GM18858 (cell line): ENCODE measurements around the gene KASH5.

ENCODE experiments used
- ATAC-seq: cut with Tn5 transposase; IDR thresholded peaks from one replicate; pipeline ENCODE4 v1.9.1; 2021; ENCODE audit not compliant: unreplicated experiment

KASH5 gene, protein sequence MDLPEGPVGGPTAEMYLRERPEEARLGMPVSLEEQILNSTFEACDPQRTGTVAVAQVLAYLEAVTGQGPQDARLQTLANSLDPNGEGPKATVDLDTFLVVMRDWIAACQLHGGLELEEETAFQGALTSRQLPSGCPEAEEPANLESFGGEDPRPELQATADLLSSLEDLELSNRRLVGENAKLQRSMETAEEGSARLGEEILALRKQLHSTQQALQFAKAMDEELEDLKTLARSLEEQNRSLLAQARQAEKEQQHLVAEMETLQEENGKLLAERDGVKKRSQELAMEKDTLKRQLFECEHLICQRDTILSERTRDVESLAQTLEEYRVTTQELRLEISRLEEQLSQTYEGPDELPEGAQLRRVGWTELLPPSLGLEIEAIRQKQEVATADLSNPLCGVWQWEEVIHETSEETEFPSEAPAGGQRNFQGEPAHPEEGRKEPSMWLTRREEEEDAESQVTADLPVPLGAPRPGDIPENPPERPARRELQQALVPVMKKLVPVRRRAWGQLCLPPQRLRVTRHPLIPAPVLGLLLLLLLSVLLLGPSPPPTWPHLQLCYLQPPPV

DNA sequence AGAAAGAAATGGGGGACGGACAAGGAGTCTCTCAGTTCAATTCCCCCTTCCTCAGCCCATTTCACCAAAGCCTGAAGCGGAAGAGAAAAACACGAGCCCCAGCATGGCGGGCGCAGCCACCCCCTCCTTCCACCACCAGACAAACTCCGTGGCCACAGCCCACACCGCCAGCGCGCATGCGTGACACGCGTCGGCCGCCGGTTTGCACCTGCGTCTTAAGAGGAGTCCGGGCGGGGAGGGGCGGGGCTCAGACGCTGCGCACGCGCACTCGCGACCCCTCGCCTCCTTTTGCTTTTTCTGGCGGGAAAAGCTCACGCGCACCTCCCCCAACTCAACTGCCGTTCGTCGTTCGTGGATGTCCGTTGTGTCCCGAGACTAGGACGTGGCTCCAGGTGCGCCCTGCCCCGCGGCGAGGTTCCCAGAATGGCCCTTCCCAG lies at the start of gene KASH5:
KASH5 (plus strand) TSS at position 314 of the 437 bp plus-strand sequence. CDS start 2,635 bp downstream, outside the sequence.
- ATAC-seq = no peak

DNA sequence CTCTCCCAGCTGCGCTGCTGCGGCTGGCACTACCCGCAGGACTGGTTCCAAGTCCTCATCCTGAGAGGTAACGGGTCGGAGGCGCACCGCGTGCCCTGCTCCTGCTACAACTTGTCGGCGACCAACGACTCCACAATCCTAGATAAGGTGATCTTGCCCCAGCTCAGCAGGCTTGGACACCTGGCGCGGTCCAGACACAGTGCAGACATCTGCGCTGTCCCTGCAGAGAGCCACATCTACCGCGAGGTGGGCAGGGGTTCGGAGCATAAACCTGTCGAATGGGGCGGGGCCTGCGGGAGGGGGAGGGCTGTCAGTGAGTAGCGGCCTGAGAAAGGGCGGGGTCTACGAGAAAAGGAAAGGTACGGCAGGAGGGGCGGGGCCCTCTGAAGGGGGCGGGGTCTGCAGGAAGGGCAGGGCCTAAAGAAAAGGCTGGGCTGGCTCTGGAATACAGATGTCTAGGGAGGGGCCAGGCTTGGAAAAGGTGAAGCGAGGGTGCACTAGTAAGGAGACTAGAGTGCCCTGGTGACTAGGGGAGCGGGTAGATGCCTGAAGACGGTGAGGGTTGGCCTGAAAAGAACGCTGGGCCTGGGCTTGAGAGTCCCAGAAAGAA lies 49.3 kb upstream of the KASH5 start:
- ATAC-seq = no peak

DNA sequence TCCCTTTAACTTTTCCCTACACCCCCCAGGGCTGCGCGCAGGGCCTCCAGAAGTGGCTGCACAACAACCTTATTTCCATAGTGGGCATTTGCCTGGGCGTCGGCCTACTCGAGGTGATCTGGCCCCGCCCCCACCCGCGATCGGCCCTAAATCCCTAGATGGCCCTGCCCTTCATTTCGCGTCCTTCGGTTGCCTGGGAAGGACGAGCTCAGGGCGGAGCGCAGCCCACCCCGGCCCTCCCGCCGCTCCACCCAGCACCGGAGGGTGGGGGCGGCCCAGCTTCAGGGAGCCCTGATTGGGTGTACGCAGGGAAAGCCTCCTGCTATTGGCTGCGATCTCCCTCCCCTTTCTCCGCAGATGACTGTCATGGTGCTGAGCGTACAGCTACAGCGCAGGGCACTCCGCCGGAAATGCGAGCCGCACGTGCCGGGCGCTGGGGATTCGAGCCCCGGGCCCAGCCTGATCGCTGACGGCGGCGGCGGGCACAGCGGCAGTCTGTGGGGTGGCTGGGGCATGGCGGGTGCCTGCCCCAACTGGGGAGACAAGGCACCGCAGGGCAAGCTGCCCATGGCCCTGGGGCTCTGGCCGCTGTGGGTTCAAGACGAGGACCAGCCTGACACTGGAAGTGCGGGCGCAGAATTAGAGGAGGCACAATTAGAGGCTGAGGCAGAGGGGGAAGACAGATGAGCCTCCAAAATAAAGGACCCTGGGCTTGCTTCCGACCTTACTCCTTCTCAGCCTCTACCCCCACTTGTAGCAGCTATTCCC lies 48.6 kb upstream of the KASH5 start:
- ATAC-seq = no peak

DNA sequence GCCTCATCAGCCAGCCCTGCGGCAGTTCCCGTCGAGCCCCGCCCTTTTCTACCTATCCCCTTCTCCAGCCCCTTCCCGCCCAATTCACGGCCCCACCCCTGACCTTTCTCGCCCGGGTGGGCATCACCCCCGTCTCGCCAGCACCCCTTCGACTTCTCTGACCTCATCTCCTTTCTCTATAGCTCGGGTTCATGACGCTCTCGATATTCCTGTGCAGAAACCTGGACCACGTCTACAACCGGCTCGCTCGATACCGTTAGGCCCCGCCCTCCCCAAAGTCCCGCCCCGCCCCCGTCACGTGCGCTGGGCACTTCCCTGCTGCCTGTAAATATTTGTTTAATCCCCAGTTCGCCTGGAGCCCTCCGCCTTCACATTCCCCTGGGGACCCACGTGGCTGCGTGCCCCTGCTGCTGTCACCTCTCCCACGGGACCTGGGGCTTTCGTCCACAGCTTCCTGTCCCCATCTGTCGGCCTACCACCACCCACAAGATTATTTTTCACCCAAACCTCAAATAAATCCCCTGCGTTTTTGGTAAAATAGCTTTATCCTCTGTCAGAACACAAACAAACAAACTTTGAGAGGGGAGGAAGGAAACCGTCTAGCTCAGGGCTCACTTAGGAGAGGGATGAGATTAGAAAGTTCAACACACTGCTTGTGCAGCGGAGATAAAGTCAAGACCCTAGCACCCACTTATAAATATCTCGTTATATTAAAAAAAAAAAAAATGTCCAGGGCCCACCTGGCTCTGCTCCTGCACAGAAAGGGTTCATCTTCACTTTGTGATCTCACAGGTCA lies 47.8 kb upstream of the KASH5 start:
- no peak for ATAC-seq

DNA sequence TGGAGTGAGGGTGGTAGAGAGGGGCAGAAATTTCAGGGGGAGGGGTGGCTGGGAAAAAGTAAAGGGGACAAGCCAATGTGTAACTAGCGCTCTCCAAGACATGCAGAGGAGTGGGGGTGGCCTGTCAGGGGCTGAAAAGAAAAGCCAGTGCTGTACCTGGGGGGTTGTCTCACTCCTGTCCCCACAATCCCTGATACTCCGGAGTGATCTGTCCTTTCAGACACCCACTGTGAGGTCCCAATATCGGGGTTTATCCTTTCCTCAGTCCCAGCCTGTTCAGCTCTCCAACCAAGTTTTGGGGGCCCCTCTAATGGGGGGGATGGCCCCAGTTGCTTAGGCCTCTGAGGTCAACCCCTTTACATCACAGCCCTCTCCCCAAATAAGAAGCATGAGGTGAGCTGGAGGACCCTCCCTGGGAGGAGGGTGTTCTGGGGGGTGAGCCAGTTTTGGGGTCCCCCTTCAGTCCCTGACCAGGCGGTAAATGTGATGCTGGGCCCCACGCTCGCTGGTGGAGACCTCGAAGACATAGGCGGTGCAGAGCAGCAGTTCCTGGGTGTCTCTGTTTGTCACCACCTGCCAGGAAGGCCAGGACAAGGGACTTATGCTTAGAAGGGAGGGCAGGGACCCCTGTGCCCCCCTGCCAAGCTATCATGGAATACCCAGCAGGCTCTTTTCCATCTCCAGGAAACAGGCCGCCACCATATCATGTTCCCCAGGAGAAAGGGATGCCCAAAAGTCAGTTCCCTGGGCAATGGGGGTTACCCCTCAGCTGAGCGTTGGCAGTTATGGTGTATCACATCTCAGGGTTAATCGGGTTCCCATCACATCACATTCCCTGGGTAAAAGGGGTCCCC lies 47.0 kb upstream of the KASH5 start:
- no peak for ATAC-seq

DNA sequence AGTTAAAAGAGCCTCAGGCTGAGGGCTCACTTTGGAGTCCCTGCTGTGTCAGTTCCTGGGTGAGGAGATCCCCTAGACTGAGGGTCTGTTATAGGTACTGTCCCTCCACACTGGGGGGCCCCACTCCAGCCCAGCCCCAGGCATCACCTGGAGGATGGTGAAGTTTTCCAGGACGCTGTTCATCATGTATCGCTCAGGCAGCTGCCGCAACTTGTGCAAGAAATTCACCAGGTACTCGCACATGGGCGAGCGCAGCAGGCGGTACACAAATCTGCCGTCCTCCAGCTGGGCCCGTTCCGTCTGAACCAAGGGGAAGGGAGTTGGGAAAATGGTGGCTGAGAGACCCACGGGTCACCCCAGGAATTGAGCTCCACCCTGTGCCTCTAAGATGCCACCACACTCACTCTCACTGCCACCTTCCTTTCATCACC lies 45.7 kb upstream of the KASH5 start:
- no peak for ATAC-seq

DNA sequence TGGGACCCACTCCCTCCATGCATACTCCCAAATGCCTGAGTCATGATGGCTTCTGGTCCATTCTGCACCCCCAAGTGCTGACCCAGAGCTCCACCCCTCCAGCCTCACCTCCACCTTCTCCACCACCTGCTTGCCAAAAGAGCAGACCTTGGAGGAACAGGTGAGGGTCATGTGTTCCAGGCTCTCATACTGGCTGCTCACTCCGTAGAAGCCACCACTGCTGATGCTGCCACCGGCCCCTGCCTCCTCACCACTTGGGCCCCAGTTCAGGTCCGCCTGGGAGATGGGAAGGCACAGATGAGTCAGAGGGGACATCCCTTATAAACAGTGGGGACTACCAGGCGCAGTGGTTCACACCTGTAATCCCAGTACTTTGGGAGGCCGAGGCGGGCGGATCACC lies 44.9 kb upstream of the KASH5 start:
- ATAC-seq = no peak

DNA sequence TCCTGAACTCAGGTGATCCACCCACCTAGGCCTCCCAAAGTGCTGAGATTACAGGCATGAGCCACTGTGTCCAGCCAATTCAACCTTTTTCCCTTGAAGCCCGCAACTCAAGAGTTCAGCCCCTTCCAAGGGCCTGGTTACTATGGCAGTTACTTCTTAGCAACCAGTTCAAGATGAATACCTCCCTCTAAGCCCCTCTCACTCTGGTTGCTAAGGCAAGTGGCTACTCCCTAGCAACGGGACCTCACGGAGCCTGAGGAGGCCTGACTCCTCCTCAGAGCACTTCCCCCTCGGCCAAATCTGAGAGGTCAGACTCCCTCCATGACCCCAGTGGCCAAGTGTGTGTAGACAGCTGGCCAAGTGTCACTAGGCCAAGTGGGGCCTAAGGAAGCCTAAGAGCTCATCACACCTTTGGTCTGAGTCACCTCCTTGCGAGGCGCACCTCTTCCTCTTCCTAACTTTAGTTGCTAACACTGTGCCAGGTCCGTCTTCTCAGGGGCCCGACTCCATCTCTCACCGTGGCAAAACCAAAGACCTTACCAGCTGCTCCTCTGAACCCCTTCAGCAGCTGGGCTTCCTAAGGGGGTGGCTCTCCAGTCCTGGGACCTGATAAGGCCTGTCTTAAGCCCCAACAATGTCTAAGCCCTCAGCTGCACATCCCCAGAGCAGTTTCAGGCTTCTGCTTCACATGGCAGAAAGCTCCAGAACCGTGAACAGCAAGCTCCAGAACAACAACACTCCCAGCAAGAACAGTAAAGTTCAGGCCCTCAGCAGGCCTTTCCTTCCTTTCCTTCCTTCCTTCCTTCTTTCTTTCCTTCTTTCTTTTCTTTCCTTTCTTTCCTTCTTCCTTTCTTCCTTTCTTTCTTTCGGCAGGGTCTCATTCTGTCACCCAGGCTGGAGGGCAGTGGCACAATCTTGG lies 43.3 kb upstream of the KASH5 start:
- ATAC-seq = no peak

DNA sequence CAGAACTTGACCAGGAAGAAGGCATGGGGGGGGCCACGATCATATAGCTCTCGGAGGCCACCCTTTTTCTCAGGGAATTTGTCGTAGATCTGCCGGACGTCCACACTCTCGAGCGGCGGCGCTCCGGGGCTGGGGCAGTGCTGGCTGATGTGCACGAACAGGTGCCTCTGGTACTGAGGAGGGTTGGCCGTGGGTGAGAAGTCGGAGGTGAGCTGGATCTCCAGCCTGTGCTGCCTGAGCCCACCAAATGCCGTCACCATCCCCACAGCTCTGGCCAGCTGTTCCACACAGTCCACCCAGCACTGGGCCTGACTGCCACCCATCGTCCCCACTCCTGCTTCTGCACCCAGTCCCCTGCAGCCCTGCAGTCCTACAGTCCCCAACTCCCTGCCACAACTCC lies 40.9 kb upstream of the KASH5 start:
- ATAC-seq = no peak

DNA sequence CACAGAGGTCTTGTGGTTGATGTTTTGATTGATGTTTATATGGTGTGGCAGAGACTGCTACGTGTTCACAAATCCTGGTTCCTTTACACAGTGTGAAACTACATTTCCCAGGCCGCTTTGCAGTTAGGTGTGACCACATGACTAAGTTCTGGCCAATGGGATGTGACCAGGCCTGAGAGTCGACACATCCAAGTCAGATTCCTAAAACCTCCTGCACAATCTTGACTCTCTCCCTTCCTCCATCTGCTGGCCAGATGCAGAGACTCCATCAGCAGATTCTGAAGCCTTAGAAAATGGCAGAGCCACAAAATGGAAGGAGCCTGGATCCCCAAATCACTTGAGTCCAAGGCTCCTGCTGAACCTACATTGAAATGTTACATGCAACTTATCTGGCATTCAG lies 40.2 kb upstream of the KASH5 start:
- no peak for ATAC-seq

DNA sequence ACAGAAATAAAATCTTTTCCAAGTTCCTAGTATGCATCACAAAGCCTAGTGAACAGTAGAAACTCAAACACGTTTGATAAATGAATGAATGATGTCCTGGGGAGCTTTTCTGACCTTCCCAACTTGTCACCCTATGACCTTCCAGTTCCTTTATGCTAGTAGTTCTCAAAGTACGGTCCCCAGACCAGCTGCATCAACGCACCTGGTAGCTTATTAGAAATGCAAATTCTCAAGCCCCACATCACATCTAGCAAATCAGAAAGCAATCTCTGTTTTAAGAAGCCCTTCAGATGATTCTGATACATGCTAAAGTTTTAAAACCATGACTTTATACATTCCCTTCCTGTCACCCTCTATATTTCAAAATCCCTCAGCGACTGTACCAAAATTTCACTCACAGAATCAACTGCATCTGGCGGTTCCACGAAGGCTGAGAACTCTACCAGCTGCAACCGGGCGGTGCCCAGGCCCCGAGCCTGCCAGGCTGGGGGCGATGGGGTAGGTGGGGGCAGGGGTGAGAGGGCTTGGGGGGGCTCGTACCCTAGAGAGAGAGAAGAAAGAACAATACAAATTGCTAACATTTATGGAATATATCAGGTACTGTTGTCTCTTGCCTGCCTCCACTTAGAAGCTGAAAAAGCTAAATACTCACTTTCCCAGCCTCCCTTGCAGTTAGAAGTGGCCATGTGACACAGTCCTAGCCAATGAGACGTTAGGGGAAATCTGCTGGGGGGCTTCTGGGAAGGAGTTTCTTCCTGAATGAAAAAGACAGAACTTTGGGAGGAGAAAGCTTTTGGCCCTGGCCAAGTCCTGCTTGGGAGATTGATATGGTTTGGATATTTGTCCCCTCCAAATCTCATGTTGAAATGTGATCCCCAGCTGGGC lies 39.5 kb upstream of the KASH5 start:
- no peak for ATAC-seq

DNA sequence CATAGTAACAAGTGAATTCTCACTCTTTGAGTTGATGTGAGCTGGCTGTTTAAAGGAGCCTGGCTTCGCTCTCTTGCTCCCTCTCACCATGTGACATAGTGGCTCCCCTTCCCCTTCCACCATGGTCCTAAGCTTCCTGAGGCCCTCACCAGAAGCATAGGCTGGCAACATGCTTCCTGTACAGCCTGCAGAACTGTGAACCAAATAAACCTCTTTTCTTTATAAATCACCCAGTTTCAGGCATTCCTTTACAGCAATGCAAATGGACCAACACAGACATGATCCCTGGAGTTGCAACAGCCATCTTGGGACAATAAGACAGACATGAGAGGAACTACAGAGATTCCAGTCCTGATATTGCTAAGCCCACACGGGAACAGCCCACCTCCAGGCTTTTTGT lies 38.5 kb upstream of the KASH5 start:
- no peak for ATAC-seq

DNA sequence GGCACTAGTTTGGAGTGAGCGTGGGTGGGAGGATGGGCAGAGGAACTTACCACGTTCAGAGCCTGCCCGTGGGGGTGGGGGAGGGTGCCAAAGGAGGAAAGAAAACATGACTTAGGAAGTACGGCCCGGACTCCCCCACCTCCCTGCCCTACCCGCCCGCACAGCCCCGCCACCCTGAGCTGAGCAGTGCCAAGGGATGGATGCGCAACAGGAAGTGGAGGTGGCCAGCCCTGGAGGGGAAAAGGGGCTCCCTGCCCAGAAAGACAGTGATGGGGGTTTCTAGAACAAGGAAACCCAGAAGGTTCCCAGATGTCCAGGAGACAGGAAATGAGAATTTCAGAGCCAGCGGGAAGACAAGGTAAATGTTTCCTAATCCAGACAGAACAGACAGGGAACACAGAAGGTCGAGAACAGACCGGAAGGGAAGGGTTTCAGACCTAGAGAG lies 32.1 kb upstream of the KASH5 start:
- ATAC-seq = no peak

DNA sequence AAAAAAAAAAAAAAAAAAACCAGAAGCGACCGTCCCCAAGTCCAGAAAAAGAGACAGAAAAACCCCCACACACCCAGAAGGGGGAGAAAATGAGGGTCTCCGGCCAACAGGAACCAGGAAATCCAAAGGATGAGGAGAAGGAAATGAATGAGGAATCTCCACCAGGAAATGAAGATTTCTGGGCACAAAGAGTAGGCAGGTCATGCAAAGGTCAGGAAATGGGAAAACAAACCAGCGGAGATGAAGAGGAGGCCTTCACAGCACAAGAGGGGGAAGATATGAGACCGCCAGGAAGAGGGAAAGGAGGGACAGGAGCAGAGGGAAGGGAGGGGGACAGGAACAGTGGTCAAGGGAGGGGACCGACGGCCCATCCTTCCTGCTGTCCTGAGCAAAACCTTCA lies 31.7 kb upstream of the KASH5 start:
- no peak for ATAC-seq

DNA sequence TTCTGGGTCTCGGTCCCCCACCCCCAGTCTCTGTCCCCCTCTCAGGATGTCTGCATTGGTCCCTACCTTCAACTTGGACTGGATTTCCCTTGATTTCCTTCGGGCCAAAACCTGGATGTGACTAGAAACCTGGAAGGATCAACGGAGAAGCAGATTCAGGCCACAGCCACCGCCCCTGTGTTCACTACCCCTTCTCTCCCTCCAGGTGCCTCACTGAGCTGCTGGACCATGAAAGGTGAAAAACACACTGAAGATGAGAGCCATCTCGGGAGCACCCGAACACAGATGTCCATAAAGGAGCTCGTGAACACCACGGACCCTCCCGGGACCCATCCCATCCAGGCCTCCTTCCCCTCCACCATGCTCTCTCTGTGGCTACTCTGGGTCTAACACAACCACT lies 30.9 kb upstream of the KASH5 start:
- no peak for ATAC-seq

DNA sequence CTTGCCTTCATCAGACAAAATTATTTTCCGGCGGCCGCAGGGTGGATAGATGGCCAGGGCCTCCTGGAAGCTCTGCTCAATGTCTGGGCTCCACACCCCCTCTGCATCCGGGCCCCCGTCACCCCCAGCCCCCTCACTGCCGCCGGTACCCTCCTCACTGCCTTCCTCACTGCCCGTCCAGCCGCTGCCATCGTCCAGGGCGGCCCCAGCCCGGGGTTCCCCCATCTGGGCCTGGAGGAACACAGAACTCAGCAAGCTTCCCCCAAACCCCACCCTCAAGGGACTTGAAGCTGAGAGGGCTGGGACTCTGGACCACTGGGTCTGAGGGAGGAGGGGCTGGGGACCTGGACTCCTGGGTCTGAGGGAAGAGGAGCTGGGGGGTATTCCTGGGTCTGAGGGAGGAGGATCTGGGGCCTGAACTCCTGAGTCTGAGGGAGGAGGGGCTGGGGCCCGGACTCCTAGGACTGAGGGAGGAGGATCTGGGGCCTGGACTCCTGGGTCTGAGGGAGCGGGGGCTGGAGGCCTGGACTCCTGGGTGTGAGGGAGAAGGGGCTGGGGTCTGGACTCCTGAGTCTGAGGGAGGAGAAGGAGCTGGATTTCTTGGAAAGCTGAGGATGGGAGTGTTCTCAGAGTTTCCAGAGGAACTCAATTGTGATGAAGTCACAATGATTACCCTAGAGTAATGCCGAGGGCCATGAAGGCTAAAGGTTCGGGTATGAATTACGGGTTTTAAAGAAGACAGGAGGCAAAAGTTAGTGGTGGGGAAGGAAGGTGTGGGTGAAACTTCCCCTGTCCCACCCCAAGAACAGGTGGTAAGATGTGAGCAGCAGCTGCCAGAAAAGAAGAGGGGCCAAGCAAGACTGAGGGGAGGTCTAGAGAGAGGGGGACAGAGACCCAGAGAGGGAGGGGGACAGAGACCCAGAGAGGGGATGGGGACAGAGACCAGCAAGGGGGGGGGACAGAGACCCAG lies 27.9 kb upstream of the KASH5 start:
- no peak for ATAC-seq
